ENCODE results near the gene MINDY4.
A peak's percentile ranks its signal among the peaks of the same experiment; 100 is the strongest.

The MINDY4 gene

GRCh38 chr7:30888747-30889146 is 117.5 kb downstream of the MINDY4 start:
- Histone ChIP-seq H2BK5ac (ENCODE audit: low read length) (no peak overlapping the region), H3K36me3 (ENCODE audit: control insufficient read depth, insufficient read depth, low read length) (no peaks in the 10 kb centered on the region), H3K79me1 (ENCODE audit: low read length) (no peaks in the 10 kb centered on the region), H3K27me3 (ENCODE audit: insufficient read depth, low read length, poor library complexity) (no peaks in the 10 kb centered on the region), H4K8ac (ENCODE audit: low read depth, low read length) (no peak overlapping the region), H4K5ac (ENCODE audit: low read length) (no peak overlapping the region), H3K4ac (ENCODE audit: low read depth, low read length) (no peak overlapping the region), H3K9ac (ENCODE audit: low read length) (no peak overlapping the region), H3K27ac (ENCODE audit: low read depth, low read length) (no peak overlapping the region), H3K23ac (ENCODE audit: low read length) (no peak overlapping the region), H3K4me2 (ENCODE audit: low read length) (no peak overlapping the region), H2BK15ac (replicated peaks; ENCODE audit: low read depth) (no peak overlapping the region), H2AK5ac (ENCODE audit: low read length) (no peak overlapping the region), H3K18ac (ENCODE audit: low read length) (no peak overlapping the region), H3K4me1 (ENCODE audit: control insufficient read depth, low read depth, low read length) (no peaks in the 10 kb centered on the region), H2BK120ac (ENCODE audit: low read depth, low read length) (no peak overlapping the region), H3K4me3 (ENCODE audit: low read length) (no peak overlapping the region), H3K79me2 (ENCODE audit: control insufficient read depth, insufficient read depth, low read length) (no peaks in the 10 kb centered on the region), H3K56ac (ENCODE audit: low read length) (no peak overlapping the region)
- peak; percentile 65 for DNase-seq
- WGBS (ENCODE audit: extremely low coverage, insufficient coverage, low lambda C conversion rate) = no CpG with 5 or more reads among the region's 3 CpGs

- no CpG with 5 or more reads among the region's 7 CpGs for WGBS (ENCODE audit: extremely low coverage, insufficient coverage, low lambda C conversion rate)
Observed at GRCh38 chr7:30890226-30890625, 119.0 kb downstream of the MINDY4 start.

GRCh38 chr7:30893357-30893756 is 122.1 kb downstream of the MINDY4 start:
- Histone ChIP-seq H4K5ac (ENCODE audit: low read length) (no peak overlapping the region), H3K23ac (ENCODE audit: low read length) (no peak overlapping the region), H3K56ac (ENCODE audit: low read length) (no peak overlapping the region), H2BK120ac (ENCODE audit: low read depth, low read length) (no peak overlapping the region), H3K9ac (ENCODE audit: low read length) (no peak overlapping the region), H4K8ac (ENCODE audit: low read depth, low read length) (no peak overlapping the region), H3K4me3 (ENCODE audit: low read length) (no peak overlapping the region), H3K79me2 (ENCODE audit: control insufficient read depth, insufficient read depth, low read length) (no peaks in the 10 kb centered on the region), H3K4me1 (ENCODE audit: control insufficient read depth, low read depth, low read length) (peaks cover 12% of the 10 kb centered on the region), H3K79me1 (ENCODE audit: low read length) (no peaks in the 10 kb centered on the region), H3K36me3 (ENCODE audit: control insufficient read depth, insufficient read depth, low read length) (no peaks in the 10 kb centered on the region), H3K18ac (ENCODE audit: low read length) (no peak overlapping the region), H3K27me3 (ENCODE audit: insufficient read depth, low read length, poor library complexity) (no peaks in the 10 kb centered on the region), H3K4me2 (ENCODE audit: low read length) (no peak overlapping the region), H2AK5ac (ENCODE audit: low read length) (no peak overlapping the region), H3K27ac (ENCODE audit: low read depth, low read length) (no peak overlapping the region), H2BK5ac (ENCODE audit: low read length) (no peak overlapping the region), H2BK15ac (replicated peaks; ENCODE audit: low read depth) (no peak overlapping the region), H3K4ac (ENCODE audit: low read depth, low read length) (no peak overlapping the region)
- DNase-seq = no peak
- no CpG with 5 or more reads among the region's 6 CpGs for WGBS (ENCODE audit: extremely low coverage, insufficient coverage, low lambda C conversion rate)

More at GRCh38 chr7:30890226-30890625, 119.0 kb downstream of the MINDY4 start:
- H2BK120ac ChIP-seq (ENCODE audit: low read depth, low read length) = no peak overlapping the region
- no peaks in the 10 kb centered on the region for H3K4me1 ChIP-seq (ENCODE audit: control insufficient read depth, low read depth, low read length)
- H3K9ac ChIP-seq (ENCODE audit: low read length) = no peak overlapping the region
- H3K27ac ChIP-seq (ENCODE audit: low read depth, low read length) = no peak overlapping the region
- no peak for DNase-seq
- no peak overlapping the region for H4K8ac ChIP-seq (ENCODE audit: low read depth, low read length)
- no peak overlapping the region for H3K56ac ChIP-seq (ENCODE audit: low read length)
- no peak overlapping the region for H2BK5ac ChIP-seq (ENCODE audit: low read length)
- no peak overlapping the region for H2BK15ac ChIP-seq (replicated peaks; ENCODE audit: low read depth)
- H3K79me1 ChIP-seq (ENCODE audit: low read length) = no peaks in the 10 kb centered on the region
- H3K36me3 ChIP-seq (ENCODE audit: control insufficient read depth, insufficient read depth, low read length) = no peaks in the 10 kb centered on the region
- no peak overlapping the region for H3K4ac ChIP-seq (ENCODE audit: low read depth, low read length)
- no peak overlapping the region for H3K4me3 ChIP-seq (ENCODE audit: low read length)
- H3K18ac ChIP-seq (ENCODE audit: low read length) = no peak overlapping the region
- no peak overlapping the region for H2AK5ac ChIP-seq (ENCODE audit: low read length)
- no peak overlapping the region for H3K4me2 ChIP-seq (ENCODE audit: low read length)
- H4K5ac ChIP-seq (ENCODE audit: low read length) = no peak overlapping the region
- H3K79me2 ChIP-seq (ENCODE audit: control insufficient read depth, insufficient read depth, low read length) = no peaks in the 10 kb centered on the region
- H3K27me3 ChIP-seq (ENCODE audit: insufficient read depth, low read length, poor library complexity) = no peaks in the 10 kb centered on the region
- no peak overlapping the region for H3K23ac ChIP-seq (ENCODE audit: low read length)

GRCh38 chr7:30894009-30894408 is 122.8 kb downstream of the MINDY4 start:
- Histone ChIP-seq H3K27ac (ENCODE audit: low read depth, low read length) (no peak overlapping the region), H3K36me3 (ENCODE audit: control insufficient read depth, insufficient read depth, low read length) (no peaks in the 10 kb centered on the region), H2BK120ac (ENCODE audit: low read depth, low read length) (no peak overlapping the region), H3K4me1 (ENCODE audit: control insufficient read depth, low read depth, low read length) (peaks cover 12% of the 10 kb centered on the region), H2BK5ac (ENCODE audit: low read length) (no peak overlapping the region), H4K8ac (ENCODE audit: low read depth, low read length) (no peak overlapping the region), H3K4me2 (ENCODE audit: low read length) (no peak overlapping the region), H3K4ac (ENCODE audit: low read depth, low read length) (no peak overlapping the region), H3K79me2 (ENCODE audit: control insufficient read depth, insufficient read depth, low read length) (no peaks in the 10 kb centered on the region), H2BK15ac (replicated peaks; ENCODE audit: low read depth) (no peak overlapping the region), H3K18ac (ENCODE audit: low read length) (no peak overlapping the region), H3K9ac (ENCODE audit: low read length) (no peak overlapping the region), H3K79me1 (ENCODE audit: low read length) (no peaks in the 10 kb centered on the region), H4K5ac (ENCODE audit: low read length) (no peak overlapping the region), H2AK5ac (ENCODE audit: low read length) (no peak overlapping the region), H3K27me3 (ENCODE audit: insufficient read depth, low read length, poor library complexity) (no peaks in the 10 kb centered on the region), H3K23ac (ENCODE audit: low read length) (no peak overlapping the region), H3K4me3 (ENCODE audit: low read length) (no peak overlapping the region), H3K56ac (ENCODE audit: low read length) (no peak overlapping the region)
- no CpG with 5 or more reads among the region's 1 CpG for WGBS (ENCODE audit: extremely low coverage, insufficient coverage, low lambda C conversion rate)
- no peak for DNase-seq

- WGBS (ENCODE audit: extremely low coverage, insufficient coverage, low lambda C conversion rate) = no CpG with 5 or more reads among the region's 14 CpGs
- Histone ChIP-seq H3K4ac (ENCODE audit: low read depth, low read length) (no peak overlapping the region), H3K36me3 (ENCODE audit: control insufficient read depth, insufficient read depth, low read length) (no peaks in the 10 kb centered on the region), H3K4me3 (ENCODE audit: low read length) (no peak overlapping the region), H3K4me1 (ENCODE audit: control insufficient read depth, low read depth, low read length) (peaks cover 12% of the 10 kb centered on the region), H3K4me2 (ENCODE audit: low read length) (no peak overlapping the region), H4K8ac (ENCODE audit: low read depth, low read length) (no peak overlapping the region), H3K18ac (ENCODE audit: low read length) (no peak overlapping the region), H3K79me2 (ENCODE audit: control insufficient read depth, insufficient read depth, low read length) (no peaks in the 10 kb centered on the region), H3K9ac (ENCODE audit: low read length) (no peak overlapping the region), H3K56ac (ENCODE audit: low read length) (no peak overlapping the region), H2BK15ac (replicated peaks; ENCODE audit: low read depth) (no peak overlapping the region), H3K79me1 (ENCODE audit: low read length) (no peaks in the 10 kb centered on the region), H3K27ac (ENCODE audit: low read depth, low read length) (no peak overlapping the region), H2AK5ac (ENCODE audit: low read length) (no peak overlapping the region), H4K5ac (ENCODE audit: low read length) (no peak overlapping the region), H2BK120ac (ENCODE audit: low read depth, low read length) (no peak overlapping the region), H2BK5ac (ENCODE audit: low read length) (no peak overlapping the region), H3K27me3 (ENCODE audit: insufficient read depth, low read length, poor library complexity) (no peaks in the 10 kb centered on the region), H3K23ac (ENCODE audit: low read length) (no peak overlapping the region)
- no peak for DNase-seq
Observed at GRCh38 chr7:30894866-30895605, 123.8 kb downstream of the MINDY4 start.

- no peak overlapping the region for H3K56ac ChIP-seq (ENCODE audit: low read length)
- no peaks in the 10 kb centered on the region for H3K79me1 ChIP-seq (ENCODE audit: low read length)
- no peak overlapping the region for H3K4me3 ChIP-seq (ENCODE audit: low read length)
- no peak overlapping the region for H3K9ac ChIP-seq (ENCODE audit: low read length)
- H3K79me2 ChIP-seq (ENCODE audit: control insufficient read depth, insufficient read depth, low read length) = no peaks in the 10 kb centered on the region
- peak; percentile 88 for DNase-seq
- no peaks in the 10 kb centered on the region for H3K27me3 ChIP-seq (ENCODE audit: insufficient read depth, low read length, poor library complexity)
- H3K36me3 ChIP-seq (ENCODE audit: control insufficient read depth, insufficient read depth, low read length) = no peaks in the 10 kb centered on the region
- H3K18ac ChIP-seq (ENCODE audit: low read length) = no peak overlapping the region
- H3K27ac ChIP-seq (ENCODE audit: low read depth, low read length) = no peak overlapping the region
- no peak overlapping the region for H3K4me2 ChIP-seq (ENCODE audit: low read length)
- no peak overlapping the region for H3K23ac ChIP-seq (ENCODE audit: low read length)
- H2BK5ac ChIP-seq (ENCODE audit: low read length) = no peak overlapping the region
- no peak overlapping the region for H3K4ac ChIP-seq (ENCODE audit: low read depth, low read length)
- no peak overlapping the region for H2BK120ac ChIP-seq (ENCODE audit: low read depth, low read length)
- H2AK5ac ChIP-seq (ENCODE audit: low read length) = no peak overlapping the region
- no peak overlapping the region for H2BK15ac ChIP-seq (replicated peaks; ENCODE audit: low read depth)
- no CpG with 5 or more reads among the region's 9 CpGs for WGBS (ENCODE audit: extremely low coverage, insufficient coverage, low lambda C conversion rate)
- H4K5ac ChIP-seq (ENCODE audit: low read length) = no peak overlapping the region
- no peak overlapping the region for H4K8ac ChIP-seq (ENCODE audit: low read depth, low read length)
- peaks cover 12% of the 10 kb centered on the region for H3K4me1 ChIP-seq (ENCODE audit: control insufficient read depth, low read depth, low read length)
Observed at GRCh38 chr7:30896036-30896435, 124.8 kb downstream of the MINDY4 start.

Data from mesendoderm (in vitro differentiated cells).